AG04450 (cell line): ENCODE data around the gene TAS2R40. TPM values are rescaled to one million over a fixed set of nuclear protein-coding genes. Genes with fewer than 3 reads are reported as not detected.

Experiments
- CTCF ChIA-PET: fragments of 300-600, 350-600 bp; formaldehyde crosslinking; extraction: SDS; loops from one replicate; lab custom pipeline; 2022; ENCODE audit warnings: antibody characterized with exemption, inconsistent platforms; lab: Charles Lee
- POLR2A ChIA-PET: fragments of 350-600 bp; formaldehyde crosslinking; extraction: SDS; loops from one replicate; lab custom pipeline; 2021; ENCODE audit warnings: antibody characterized with exemption, inconsistent platforms; lab: Yijun Ruan, JAX
- DNase-seq: peaks from one replicate; pipeline ENCODE4 v3.0.0-alpha.2; 2011; ENCODE audit warnings: low read depth, low spot score
- H3K27ac ChIP-seq: one replicate; pipeline ENCODE4 v1.5.1; 2012; ENCODE audit warnings: low read depth, low read length, control low read depth
- H3K27me3 ChIP-seq: one replicate; pipeline ENCODE4 v1.6.0; 2012; ENCODE audit warnings: low read length; ENCODE audit not compliant: control insufficient read depth, insufficient read depth
- H3K4me3 ChIP-seq: 2 replicates; pipeline ENCODE4 v1.5.1; 2011; ENCODE audit warnings: mild to moderate bottlenecking, low read depth, low read length, control low read depth
- H3K9me3 ChIP-seq: 2 replicates; pipeline ENCODE4 v1.5.1; 2012; ENCODE audit warnings: low read length; ENCODE audit not compliant: control insufficient read depth, insufficient read depth
- CTCF ChIP-seq: IDR thresholded peaks from 2 replicates; pipeline ENCODE4 v1.5.1; 2011; ENCODE audit warnings: low read depth, low read length, control low read depth, inconsistent platforms
- polyA plus RNA-seq: library from polyadenylated mRNA; depleted of rRNA; stranded (reverse); fragments of >200 nt; gene quantifications from 2 replicates; pipeline ENCODE4 v1.2.3, GENCODE V29; 2011

TAS2R40 gene
- polyA plus RNA-seq, 1 experiment, result not detected

GRCh38 chr7:143214789-143215679, 6.8 kb upstream of the TAS2R40 start:
- Histone ChIP-seq H3K27me3 (no peaks in the 10 kb centered on the region), H3K4me3 (no peak overlapping the region), H3K9me3 (no peaks in the 10 kb centered on the region), H3K27ac (no peak overlapping the region)
- TF ChIP-seq CTCF, result peak; percentile 100
- ChIA-PET CTCF (interaction anchor here (0.6 to 8.8 kb wide), 101 partner anchors 9 to 1311 kb away, joined by 3 to 406 read pairs (median 4); partner anchors contain the start of genes CASP2, EPHB6, GSTK1 and TAS2R39), POLR2A (interaction anchor here (0.5 kb wide), 1 partner anchor 207 kb away, joined by 3 read pairs; no protein-coding TSS in a partner anchor)
- DNase-seq, result peak; percentile 71

- Histone ChIP-seq H3K27ac (no peak overlapping the region), H3K9me3 (no peaks in the 10 kb centered on the region), H3K4me3 (no peak overlapping the region), H3K27me3 (no peaks in the 10 kb centered on the region)
- ChIA-PET POLR2A (no interaction called here), CTCF (interaction anchor here (0.9 to 8.8 kb wide), 38 partner anchors 8 to 824 kb away, joined by 3 to 406 read pairs (median 4); partner anchors contain the start of genes CASP2 and TAS2R39)
- DNase-seq, result no peak
- TF ChIP-seq CTCF, result no peak
These were observed 5.7 kb upstream of the TAS2R40 start for GRCh38 chr7:143216151-143216550.

- CTCF ChIA-PET, result interaction anchor here (0.9 to 8.8 kb wide), 8 partner anchors 14 to 363 kb away, joined by 3 to 406 read pairs (median 4); no protein-coding TSS in a partner anchor
- TF ChIP-seq CTCF, result no peak
These were observed 5.2 kb upstream of the TAS2R40 start for GRCh38 chr7:143216686-143217085.

GRCh38 chr7:143217806-143218205, 4.0 kb upstream of the TAS2R40 start:
- TF ChIP-seq CTCF, result no peak
- POLR2A ChIA-PET, result no interaction called here
- no peak for DNase-seq

More at GRCh38 chr7:143216686-143217085, 5.2 kb upstream of the TAS2R40 start:
- POLR2A ChIA-PET, result no interaction called here
- Histone ChIP-seq H3K27ac (no peak overlapping the region), H3K4me3 (no peak overlapping the region), H3K9me3 (no peaks in the 10 kb centered on the region), H3K27me3 (no peaks in the 10 kb centered on the region)
- DNase-seq, result no peak

GRCh38 chr7:143221286-143221685, 551 bp upstream of the TAS2R40 start:
- ChIA-PET CTCF (interaction anchor here (0.5 to 8.8 kb wide), 3 partner anchors 19 to 217 kb away, joined by 5 to 406 read pairs (median 21); no protein-coding TSS in a partner anchor), POLR2A (no interaction called here)
- TF ChIP-seq CTCF, result no peak
- H3K9me3 ChIP-seq, result no peaks in the 10 kb centered on the region
- peaks cover 9% of the 10 kb centered on the region for H3K27me3 ChIP-seq
- H3K27ac ChIP-seq, result no peak overlapping the region
- DNase-seq, result no peak
- H3K4me3 ChIP-seq, result no peak overlapping the region

More at GRCh38 chr7:143217806-143218205, 4.0 kb upstream of the TAS2R40 start:
- no peak overlapping the region for H3K4me3 ChIP-seq
- H3K27ac ChIP-seq, result no peak overlapping the region
- peaks cover 7% of the 10 kb centered on the region for H3K27me3 ChIP-seq
- no peaks in the 10 kb centered on the region for H3K9me3 ChIP-seq
- CTCF ChIA-PET, result interaction anchor here (3.8 to 8.8 kb wide), 2 partner anchors 22 to 214 kb away, joined by 61 to 406 read pairs; no protein-coding TSS in a partner anchor
